ENCODE results near the gene BAZ1B. TPM values are rescaled to one million over a fixed set of nuclear protein-coding genes. Genes with fewer than 3 reads are reported as not detected.

The BAZ1B gene
- total and polyA plus RNA-seq, 4 donors, result 8.6 to 31.3 (median 21.5) TPM

- DNase-seq (ENCODE audit: low spot score), result no peak
- no peaks in the 10 kb centered on the region for H3K27me3 ChIP-seq (ENCODE audit: control insufficient read depth in 4 of 4, insufficient read depth in 4 of 4, low read length in 3 of 4)
- no peak overlapping the region for H3K27ac ChIP-seq (ENCODE audit: low read depth in 1 of 2, low read length in 2 of 2)
- no peak overlapping the region for H3K9ac ChIP-seq (ENCODE audit: low read depth in 1 of 2, low read length in 2 of 2)
- peaks cover 0 to 5% (median under 1%) of the 10 kb centered on the region in 4 donors for H3K4me1 ChIP-seq (ENCODE audit: control insufficient read depth in 4 of 4, insufficient read depth in 4 of 4, low read length in 3 of 4)
- TF ChIP-seq YY1 (IDR thresholded peaks at IDR 0.05) (no peak), MAX (IDR thresholded peaks at IDR 0.05) (no peak), NR2F2 (IDR thresholded peaks at IDR 0.05) (no peak), HNF4A (conservative IDR thresholded peaks at IDR 0.05) (no peak), SP1 (IDR thresholded peaks at IDR 0.05) (no peak), GABPA (IDR thresholded peaks at IDR 0.05 in 1 of 2, conservative IDR thresholded peaks at IDR 0.05 in 1 of 2) (no peak), REST (IDR thresholded peaks at IDR 0.05) (no peak), ATF3 (IDR thresholded peaks at IDR 0.05) (no peak), RXRA (IDR thresholded peaks at IDR 0.05) (no peak), TAF1 (conservative IDR thresholded peaks at IDR 0.05) (no peak), JUND (IDR thresholded peaks at IDR 0.05) (no peak)
- TF ChIP-seq, protein P1, sequence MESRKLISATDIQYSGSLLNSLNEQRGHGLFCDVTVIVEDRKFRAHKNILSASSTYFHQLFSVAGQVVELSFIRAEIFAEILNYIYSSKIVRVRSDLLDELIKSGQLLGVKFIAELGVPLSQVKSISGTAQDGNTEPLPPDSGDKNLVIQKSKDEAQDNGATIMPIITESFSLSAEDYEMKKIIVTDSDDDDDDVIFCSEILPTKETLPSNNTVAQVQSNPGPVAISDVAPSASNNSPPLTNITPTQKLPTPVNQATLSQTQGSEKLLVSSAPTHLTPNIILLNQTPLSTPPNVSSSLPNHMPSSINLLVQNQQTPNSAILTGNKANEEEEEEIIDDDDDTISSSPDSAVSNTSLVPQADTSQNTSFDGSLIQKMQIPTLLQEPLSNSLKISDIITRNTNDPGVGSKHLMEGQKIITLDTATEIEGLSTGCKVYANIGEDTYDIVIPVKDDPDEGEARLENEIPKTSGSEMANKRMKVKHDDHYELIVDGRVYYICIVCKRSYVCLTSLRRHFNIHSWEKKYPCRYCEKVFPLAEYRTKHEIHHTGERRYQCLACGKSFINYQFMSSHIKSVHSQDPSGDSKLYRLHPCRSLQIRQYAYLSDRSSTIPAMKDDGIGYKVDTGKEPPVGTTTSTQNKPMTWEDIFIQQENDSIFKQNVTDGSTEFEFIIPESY (IDR thresholded peaks at IDR 0.05), result no peak
- TF ChIP-seq, protein P2, sequence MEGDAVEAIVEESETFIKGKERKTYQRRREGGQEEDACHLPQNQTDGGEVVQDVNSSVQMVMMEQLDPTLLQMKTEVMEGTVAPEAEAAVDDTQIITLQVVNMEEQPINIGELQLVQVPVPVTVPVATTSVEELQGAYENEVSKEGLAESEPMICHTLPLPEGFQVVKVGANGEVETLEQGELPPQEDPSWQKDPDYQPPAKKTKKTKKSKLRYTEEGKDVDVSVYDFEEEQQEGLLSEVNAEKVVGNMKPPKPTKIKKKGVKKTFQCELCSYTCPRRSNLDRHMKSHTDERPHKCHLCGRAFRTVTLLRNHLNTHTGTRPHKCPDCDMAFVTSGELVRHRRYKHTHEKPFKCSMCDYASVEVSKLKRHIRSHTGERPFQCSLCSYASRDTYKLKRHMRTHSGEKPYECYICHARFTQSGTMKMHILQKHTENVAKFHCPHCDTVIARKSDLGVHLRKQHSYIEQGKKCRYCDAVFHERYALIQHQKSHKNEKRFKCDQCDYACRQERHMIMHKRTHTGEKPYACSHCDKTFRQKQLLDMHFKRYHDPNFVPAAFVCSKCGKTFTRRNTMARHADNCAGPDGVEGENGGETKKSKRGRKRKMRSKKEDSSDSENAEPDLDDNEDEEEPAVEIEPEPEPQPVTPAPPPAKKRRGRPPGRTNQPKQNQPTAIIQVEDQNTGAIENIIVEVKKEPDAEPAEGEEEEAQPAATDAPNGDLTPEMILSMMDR (IDR thresholded peaks at IDR 0.05; ENCODE audit: low read depth, low read length, missing input control), result no peak
- WGBS, result 82% methylated on average over 10 of the region's 10 CpGs
- H3K9me3 ChIP-seq (ENCODE audit: control insufficient read depth in 4 of 4, low read length in 3 of 4), result peaks cover 0 to 3% (median 0%) of the 10 kb centered on the region in 4 donors
- H3K4me3 ChIP-seq (ENCODE audit: low read depth in 1 of 3, low read length in 3 of 3), result no peak overlapping the region
- peaks cover 5 to 20% (median 10%) of the 10 kb centered on the region in 4 donors for H3K36me3 ChIP-seq (ENCODE audit: control insufficient read depth in 4 of 4, insufficient read depth in 3 of 4, low read depth in 1 of 4, low read length in 3 of 4)
These were observed 85.0 kb downstream of the BAZ1B start for GRCh38 chr7:73437091-73437490.

Data from liver (tissue), 9 donors.